Embryonic facial prominence (tissue), 1 donor: ENCODE results near the gene ADSL.
A peak's percentile ranks its signal among the peaks of the same experiment; 100 is the strongest.

Experiments
- DNase-seq: peaks from one replicate; pipeline ENCODE4 v3.0.0-alpha.2; 2016; ENCODE audit errors: extremely low spot score

Gene ADSL

GRCh38 chr22:40418366-40419201 is 72.3 kb downstream of the ADSL start:
- no peak for DNase-seq

- no peak for DNase-seq
Measured at GRCh38 chr22:40419718-40420117, 73.4 kb downstream of the ADSL start.

GRCh38 chr22:40420341-40421081 is 74.2 kb downstream of the ADSL start:
- no peak for DNase-seq

GRCh38 chr22:40421082-40421350 is 74.7 kb downstream of the ADSL start:
- DNase-seq = no peak

GRCh38 chr22:40421941-40422340 is 75.6 kb downstream of the ADSL start:
- DNase-seq = no peak

- no peak for DNase-seq
Measured at GRCh38 chr22:40422558-40423309, 76.4 kb downstream of the ADSL start.

- no peak for DNase-seq
Measured at GRCh38 chr22:40423310-40423688, 77.0 kb downstream of the ADSL start.

GRCh38 chr22:40423882-40424640 is 77.8 kb downstream of the ADSL start:
- DNase-seq = no peak

- no peak for DNase-seq
Measured at GRCh38 chr22:40425082-40425481, 78.8 kb downstream of the ADSL start.

- no peak for DNase-seq
Measured at GRCh38 chr22:40426594-40427333, 80.5 kb downstream of the ADSL start.

GRCh38 chr22:40428796-40429195 is 82.5 kb downstream of the ADSL start:
- DNase-seq = no peak

- no peak for DNase-seq
Measured at GRCh38 chr22:40429481-40429880, 83.2 kb downstream of the ADSL start.

GRCh38 chr22:40430991-40431390 is 84.7 kb downstream of the ADSL start:
- no peak for DNase-seq

- no peak for DNase-seq
Measured at GRCh38 chr22:40432157-40432556, 85.9 kb downstream of the ADSL start.

GRCh38 chr22:40432625-40433024 is 86.3 kb downstream of the ADSL start:
- DNase-seq = no peak

- peak; percentile 23 for DNase-seq
Measured at GRCh38 chr22:40433416-40434090, 87.3 kb downstream of the ADSL start.

GRCh38 chr22:40434106-40434505 is 87.8 kb downstream of the ADSL start:
- no peak for DNase-seq

- no peak for DNase-seq
Measured at GRCh38 chr22:40434745-40435144, 88.4 kb downstream of the ADSL start.

GRCh38 chr22:40436505-40437431 is 90.5 kb downstream of the ADSL start:
- DNase-seq = peak; percentile 39
